Activated CD4-positive, alpha-beta T cell treated with anti-CD3 and anti-CD28 coated beads, Interleukin-2, amount 50 U/mL, for 16 hours (primary cell): ENCODE data around the gene RNPS1.

ENCODE experiments used
- DNase-seq: peaks from one replicate; pipeline ENCODE4 v3.0.0-alpha.2; 2020

The RNPS1 gene

DNA sequence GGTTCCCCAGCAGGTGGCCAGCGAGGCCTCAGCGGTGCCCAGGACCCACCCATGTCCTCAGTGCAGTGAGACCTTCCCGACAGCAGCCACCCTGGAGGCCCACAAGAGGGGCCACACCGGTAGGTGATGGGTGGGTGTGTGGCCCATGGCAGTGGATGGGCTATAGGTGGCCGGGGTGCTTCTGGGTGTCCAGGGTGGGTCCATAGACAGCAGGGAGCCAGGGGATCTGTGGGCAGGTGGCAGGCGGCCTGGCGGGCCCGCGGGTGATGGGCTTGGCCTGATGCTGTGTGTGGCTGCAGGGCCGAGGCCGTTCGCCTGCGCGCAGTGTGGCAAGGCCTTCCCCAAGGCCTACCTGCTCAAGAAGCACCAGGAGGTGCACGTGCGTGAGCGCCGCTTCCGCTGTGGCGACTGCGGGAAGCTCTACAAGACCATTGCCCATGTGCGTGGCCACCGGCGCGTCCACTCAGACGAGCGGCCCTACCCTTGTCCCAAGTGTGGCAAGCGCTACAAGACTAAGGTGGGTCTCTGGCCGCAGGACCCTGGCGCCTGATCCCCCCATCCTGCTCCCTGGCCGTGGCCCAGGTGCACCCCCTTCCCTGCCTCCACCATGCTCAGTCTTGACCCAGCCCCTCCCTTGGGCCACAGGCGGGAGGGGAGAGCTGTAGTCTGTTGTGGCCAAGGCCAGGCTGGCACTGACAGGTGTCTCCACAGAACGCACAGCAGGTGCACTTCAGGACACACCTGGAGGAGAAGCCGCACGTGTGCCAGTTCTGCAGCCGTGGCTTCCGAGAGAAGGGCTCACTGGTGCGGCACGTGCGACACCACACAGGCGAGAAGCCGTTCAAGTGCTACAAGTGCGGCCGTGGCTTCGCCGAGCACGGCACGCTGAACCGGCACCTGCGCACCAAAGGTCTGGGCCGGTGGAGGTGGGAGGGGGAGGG is 33.8 kb downstream of the RNPS1 start:
- no peak for DNase-seq

DNA sequence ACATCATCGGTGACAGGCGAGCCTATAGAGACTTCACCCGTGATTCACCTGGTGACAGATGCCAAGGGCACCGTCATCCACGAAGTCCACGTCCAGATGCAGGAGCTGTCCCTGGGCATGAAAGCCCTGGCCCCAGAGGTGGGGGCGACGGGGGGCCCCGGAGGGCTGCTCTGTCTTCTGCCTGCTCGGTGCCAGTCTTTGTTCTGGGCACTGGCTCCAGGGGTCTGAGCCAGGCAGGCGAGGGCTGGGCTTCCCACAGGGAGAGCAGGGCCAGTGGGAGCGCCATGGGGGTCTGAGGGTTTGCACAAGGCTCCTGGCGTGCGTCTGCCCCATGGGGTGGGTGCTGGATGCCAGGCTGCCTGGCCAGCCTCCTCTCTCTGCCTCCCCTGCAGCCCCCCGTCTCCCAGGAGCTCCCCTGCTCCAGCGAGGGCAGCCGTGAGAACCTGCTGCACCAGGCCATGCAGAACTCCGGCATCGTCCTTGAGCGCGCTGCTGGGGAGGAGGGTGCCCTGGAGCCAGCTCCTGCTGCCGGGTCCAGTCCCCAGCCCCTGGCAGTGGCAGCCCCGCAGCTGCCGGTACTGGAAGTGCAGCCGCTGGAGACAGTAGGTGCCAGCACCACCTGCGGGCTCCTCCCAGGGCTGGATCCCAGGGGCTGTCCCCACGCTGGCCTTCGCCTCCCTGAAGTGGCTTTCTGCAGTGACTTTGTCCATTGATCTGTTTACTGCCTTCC is 34.7 kb downstream of the RNPS1 start:
- DNase-seq = no peak

- DNase-seq = no peak
Observed at GRCh38 chr16:2232094-2232990, 35.6 kb downstream of the RNPS1 start.

DNA sequence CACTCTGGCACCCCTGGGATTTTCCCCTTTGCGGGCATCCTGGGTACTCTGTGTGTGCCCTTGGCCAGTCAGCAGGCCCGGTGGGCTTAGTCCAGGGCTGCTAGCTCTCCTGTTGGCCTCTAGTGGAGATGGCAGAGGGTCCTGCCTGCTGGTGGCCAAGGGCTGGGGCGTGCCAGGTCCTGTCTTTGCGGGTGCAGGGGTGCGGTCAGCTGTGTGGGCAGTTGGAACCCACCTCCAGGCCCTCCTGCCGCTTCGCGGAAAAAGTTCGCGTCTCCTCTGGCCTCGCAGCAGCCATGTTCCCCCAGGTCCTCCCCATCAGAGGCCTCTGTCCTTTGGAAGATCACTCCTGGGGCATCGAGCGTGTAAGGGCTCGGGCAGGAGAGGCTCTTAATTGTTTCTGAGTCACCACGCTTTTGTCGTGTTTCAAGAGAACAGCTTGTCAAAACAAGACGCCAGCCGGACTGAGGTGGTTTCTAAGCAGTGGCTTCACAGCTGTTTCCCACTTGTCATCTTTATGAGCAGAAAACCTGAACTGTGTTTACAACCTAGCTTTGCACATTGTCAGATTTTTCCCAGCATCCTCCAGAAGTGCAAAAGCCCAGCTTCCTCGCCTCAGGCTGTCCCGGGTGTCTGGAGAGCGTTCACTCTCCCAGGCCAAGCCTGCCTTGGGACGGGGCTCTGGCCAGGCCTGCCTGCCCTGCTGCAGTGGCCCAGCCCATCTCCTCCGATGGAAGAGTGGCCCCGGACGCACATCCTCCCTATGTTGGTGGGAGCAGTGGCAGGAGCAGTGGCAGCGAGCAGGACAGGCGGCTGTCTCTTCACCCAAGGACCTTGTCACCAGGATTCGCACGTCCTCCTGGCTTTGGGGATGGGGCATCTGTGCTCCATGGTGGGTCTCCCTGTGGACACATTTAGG is 36.7 kb downstream of the RNPS1 start:
- DNase-seq = no peak

- no peak for DNase-seq
Observed at GRCh38 chr16:2230376-2230775, 37.5 kb downstream of the RNPS1 start.

DNA sequence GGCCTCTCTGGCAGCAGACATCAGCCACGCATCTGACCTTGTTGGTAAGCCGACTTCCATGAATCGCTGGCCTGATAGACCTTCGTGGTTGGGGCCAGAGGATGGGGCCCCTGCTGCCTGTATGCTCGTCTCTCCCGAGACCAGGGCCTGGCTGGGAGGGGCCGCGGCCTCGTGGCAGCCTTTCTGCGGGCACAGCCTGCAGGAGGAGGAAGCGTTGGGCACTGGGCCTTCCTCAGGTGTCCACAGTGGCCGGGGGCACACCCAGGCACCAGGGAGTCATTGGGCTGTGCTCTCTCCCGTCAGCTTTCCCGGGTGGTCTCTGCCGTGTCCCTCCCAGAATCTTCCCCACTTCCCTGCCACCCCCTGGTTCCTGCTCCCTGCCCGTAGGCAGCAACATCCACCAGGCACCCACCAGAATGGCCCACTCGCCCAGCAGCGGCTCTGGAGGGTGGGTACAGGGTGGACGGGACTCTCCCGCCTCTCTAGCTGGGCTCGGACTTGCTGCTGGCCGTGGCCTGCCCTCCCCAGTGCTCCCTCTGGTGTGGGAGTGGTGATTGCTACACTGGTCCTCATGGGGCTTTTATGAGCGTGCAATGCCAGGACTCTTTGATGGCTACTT is 38.2 kb downstream of the RNPS1 start:
- no peak for DNase-seq

- DNase-seq = no peak
Observed at GRCh38 chr16:2229091-2229490, 38.8 kb downstream of the RNPS1 start.

- DNase-seq = no peak
Observed at GRCh38 chr16:2228161-2228824, 39.6 kb downstream of the RNPS1 start.

- no peak for DNase-seq
Observed at GRCh38 chr16:2226918-2227317, 41.0 kb downstream of the RNPS1 start.

GRCh38 chr16:2226245-2226793 is 41.6 kb downstream of the RNPS1 start:
- no peak for DNase-seq

GRCh38 chr16:2223942-2224486 is 43.9 kb downstream of the RNPS1 start:
- DNase-seq = no peak

GRCh38 chr16:2223221-2223941 is 44.5 kb downstream of the RNPS1 start, which contains the start of gene E4F1:
Gene E4F1 (plus strand): TSS chr16:2223591. CDS start chr16:2223614, 23 bp downstream.
- DNase-seq = peak; percentile 100

DNA sequence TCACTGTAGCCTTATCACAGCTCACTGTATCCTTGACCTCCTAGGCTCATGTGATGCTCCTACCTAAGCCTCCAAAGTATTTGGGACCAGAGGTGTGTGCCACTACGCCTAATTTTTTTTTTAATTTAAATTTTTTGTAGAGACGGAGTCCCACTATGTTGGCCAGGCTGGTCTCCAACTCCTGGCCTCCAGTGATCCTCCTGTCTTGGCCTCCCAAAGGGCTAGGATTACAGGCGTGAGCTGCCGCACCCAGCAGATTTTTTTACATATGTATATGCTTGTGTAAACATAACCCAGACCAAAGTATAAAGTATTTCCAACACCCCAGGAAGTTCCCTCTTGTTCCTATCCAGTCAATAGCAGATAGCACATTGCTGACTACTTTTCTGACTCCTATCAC is 51.6 kb downstream of the RNPS1 start:
- DNase-seq = no peak

DNA sequence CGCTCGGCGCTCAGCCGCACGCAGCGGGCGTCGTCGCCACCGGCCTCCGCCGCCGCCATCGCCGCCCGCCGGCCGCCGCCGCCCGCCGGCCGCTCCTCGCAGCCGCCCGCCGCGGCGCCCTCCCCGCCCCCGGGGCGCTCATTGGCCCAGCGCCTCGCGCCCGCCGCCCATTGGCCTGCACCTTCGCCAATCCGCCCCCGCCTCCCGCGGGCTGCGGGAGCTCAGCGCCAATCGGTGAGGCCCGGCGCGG is 53.3 kb downstream of the RNPS1 start, which contains the start of gene PGP:
PGP (minus strand) TSS at position 122 of the 250 bp plus-strand sequence; CDS start at position 59, 63 bp downstream.
- DNase-seq = no peak

GRCh38 chr16:2213817-2214718 is 53.9 kb downstream of the RNPS1 start:
- no peak for DNase-seq

DNA sequence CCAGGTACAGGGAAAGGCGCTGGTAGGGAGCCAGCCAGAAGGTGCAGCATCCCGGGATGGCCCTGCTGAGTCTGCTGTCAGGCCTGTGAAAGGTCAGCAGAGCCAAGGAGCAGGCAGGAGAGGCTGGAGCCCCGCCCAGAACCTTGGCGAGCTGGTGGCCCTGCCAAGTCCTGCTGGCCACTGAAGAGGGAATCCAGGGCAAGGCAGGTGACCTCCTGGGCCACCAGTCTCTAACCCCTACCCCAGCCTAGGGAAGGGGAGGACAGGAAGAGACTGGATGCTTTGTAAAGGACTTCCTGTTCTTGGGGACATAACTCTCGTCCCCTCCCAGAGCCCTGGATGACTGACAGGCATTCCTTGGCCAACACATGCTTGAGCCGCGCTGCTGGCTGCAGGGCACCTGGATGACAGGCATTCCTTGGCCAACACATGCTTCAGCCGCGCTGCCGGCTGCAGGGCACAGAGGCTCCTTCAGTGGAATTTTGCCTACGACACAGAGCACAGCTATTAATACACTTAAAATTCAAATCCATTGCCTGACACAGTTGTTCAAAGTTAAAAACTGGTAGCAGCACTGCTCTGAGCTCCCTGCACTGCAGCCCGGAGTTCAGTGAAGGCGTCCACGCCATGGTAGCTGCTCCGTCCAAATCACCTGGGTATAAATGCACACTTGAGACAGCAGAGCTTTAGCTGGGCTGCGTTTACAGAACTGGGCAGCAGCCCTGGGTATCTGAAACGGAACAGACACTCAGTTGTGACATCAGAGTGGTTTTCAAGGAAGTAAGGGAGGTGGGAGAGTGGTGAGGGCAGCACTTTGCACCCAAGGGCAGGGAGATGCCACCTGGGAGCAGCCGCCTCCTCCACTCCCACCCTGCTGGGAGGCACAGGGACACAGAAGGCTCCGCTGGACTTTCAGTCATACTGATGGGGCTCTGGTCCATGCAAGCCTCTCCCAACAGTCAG is 55.3 kb downstream of the RNPS1 start:
- no peak for DNase-seq

GRCh38 chr16:2211923-2212347 is 56.0 kb downstream of the RNPS1 start:
- DNase-seq = no peak
